ENCODE data around the gene MTO1.
"Not testable (repeated sequence)": the region's sequence is repeated elsewhere in the genome, so short reads cannot be mapped to it uniquely, and the experiment has no call there.

MTO1 gene

GRCh38 chr6:73514746-73515110 is 53.2 kb downstream of the MTO1 start:
- no peak for DNase-seq (ENCODE audit: low read depth)
- H3K4me3 ChIP-seq (ENCODE audit: low read length), result no peak overlapping the region
- TF ChIP-seq CTCF (IDR thresholded peaks at IDR 0.05; ENCODE audit: insufficient read depth, low read depth, low read length, missing control alignments), result no peak

- no peak for TF ChIP-seq CTCF (IDR thresholded peaks at IDR 0.05; ENCODE audit: insufficient read depth, low read depth, low read length, missing control alignments)
- no peak overlapping the region for H3K4me3 ChIP-seq (ENCODE audit: low read length)
- peak; percentile 29 for DNase-seq (ENCODE audit: low read depth)
Measured at GRCh38 chr6:73515204-73515655, 53.7 kb downstream of the MTO1 start.

- no peak for TF ChIP-seq CTCF (IDR thresholded peaks at IDR 0.05; ENCODE audit: insufficient read depth, low read depth, low read length, missing control alignments)
- no peak overlapping the region for H3K4me3 ChIP-seq (ENCODE audit: low read length)
- no peak for DNase-seq (ENCODE audit: low read depth)
Measured at GRCh38 chr6:73516514-73517489, 55.3 kb downstream of the MTO1 start.

- H3K4me3 ChIP-seq (ENCODE audit: low read length), result peak overlapping the region; percentile 96
Measured at GRCh38 chr6:73518100-73518981, 56.8 kb downstream of the MTO1 start.

GRCh38 chr6:73518982-73519881 is 57.7 kb downstream of the MTO1 start:
- H3K4me3 ChIP-seq (ENCODE audit: low read length), result peak overlapping the region; percentile 96
- not testable (repeated sequence) for DNase-seq (ENCODE audit: low read depth)

More at GRCh38 chr6:73518100-73518981, 56.8 kb downstream of the MTO1 start:
- not testable (repeated sequence) for DNase-seq (ENCODE audit: low read depth)

GRCh38 chr6:73519926-73520687 is 58.6 kb downstream of the MTO1 start:
- TF ChIP-seq CTCF (IDR thresholded peaks at IDR 0.05; ENCODE audit: insufficient read depth, low read depth, low read length, missing control alignments), result no peak
- H3K4me3 ChIP-seq (ENCODE audit: low read length), result peak overlapping the region; percentile 96
- DNase-seq (ENCODE audit: low read depth), result peak; percentile 70
